Measurements from ENCODE around the gene ZC3H7B.

DNA sequence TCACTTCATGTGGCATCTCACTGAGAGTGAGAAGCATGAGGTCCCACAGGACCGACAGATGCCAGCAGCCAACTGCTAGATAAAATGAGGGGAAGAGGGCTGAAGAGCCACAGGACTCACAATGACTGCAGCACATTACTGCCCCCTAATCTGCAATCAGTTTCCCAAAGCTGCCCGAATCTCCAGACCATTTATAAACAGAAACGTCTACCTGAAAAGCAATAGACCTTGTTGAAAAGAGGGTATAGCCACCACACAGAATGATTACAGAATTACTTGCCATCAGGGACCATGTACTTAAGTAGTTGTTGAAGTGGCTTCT lies 68.1 kb downstream of the ZC3H7B start:
- TF ChIP-seq, protein P1, sequence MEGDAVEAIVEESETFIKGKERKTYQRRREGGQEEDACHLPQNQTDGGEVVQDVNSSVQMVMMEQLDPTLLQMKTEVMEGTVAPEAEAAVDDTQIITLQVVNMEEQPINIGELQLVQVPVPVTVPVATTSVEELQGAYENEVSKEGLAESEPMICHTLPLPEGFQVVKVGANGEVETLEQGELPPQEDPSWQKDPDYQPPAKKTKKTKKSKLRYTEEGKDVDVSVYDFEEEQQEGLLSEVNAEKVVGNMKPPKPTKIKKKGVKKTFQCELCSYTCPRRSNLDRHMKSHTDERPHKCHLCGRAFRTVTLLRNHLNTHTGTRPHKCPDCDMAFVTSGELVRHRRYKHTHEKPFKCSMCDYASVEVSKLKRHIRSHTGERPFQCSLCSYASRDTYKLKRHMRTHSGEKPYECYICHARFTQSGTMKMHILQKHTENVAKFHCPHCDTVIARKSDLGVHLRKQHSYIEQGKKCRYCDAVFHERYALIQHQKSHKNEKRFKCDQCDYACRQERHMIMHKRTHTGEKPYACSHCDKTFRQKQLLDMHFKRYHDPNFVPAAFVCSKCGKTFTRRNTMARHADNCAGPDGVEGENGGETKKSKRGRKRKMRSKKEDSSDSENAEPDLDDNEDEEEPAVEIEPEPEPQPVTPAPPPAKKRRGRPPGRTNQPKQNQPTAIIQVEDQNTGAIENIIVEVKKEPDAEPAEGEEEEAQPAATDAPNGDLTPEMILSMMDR (IDR thresholded peaks at IDR 0.05; ENCODE audit: low read depth, low read length, poor library complexity, severe bottlenecking), result no peak
- no peak for TF ChIP-seq EZH2phosphoT487 (IDR thresholded peaks at IDR 0.05; ENCODE audit: borderline replicate concordance, low read length)

All from DOHH2 (cell line).